B cell (primary cell): ENCODE results near the gene CHST2. TPM values are rescaled to one million over a fixed set of nuclear protein-coding genes. Genes with fewer than 3 reads are reported as not detected.
A peak's percentile ranks its signal among the peaks of the same experiment; 100 is the strongest.

Experiments used
- ATAC-seq: fragments of 200-7000 bp; cut with Tn5 transposase; one replicate; pipeline ENCODE4 v1.10.0; 2021; ENCODE audit warnings: low read depth, mild to moderate bottlenecking, moderate number of reproducible peaks, moderate library complexity
- CTCF ChIA-PET: fragments of 350-600 bp; sonication (Branson Sonifier 250); formaldehyde crosslinking; loops from one replicate; lab custom pipeline; 2021; ENCODE audit warnings: antibody characterized with exemption, inconsistent platforms; lab: Charles Lee
- POLR2A ChIA-PET: fragments of 350-600 bp; sonication (Branson Sonifier 250); formaldehyde crosslinking; loops from one replicate; lab custom pipeline; 2021; ENCODE audit warnings: antibody characterized with exemption; lab: Charles Lee
- DNase-seq: peaks from one replicate; pipeline ENCODE4 v3.0.0; 2013
- H2AFZ ChIP-seq: 2 replicates; pipeline ENCODE4 v1.6.1; 2012; ENCODE audit warnings: mild to moderate bottlenecking, low read depth, low read length; ENCODE audit not compliant: insufficient read depth, poor library complexity, severe bottlenecking
- H3K27ac ChIP-seq, 2 donors: 1 replicate in 1 of 2; 2 replicates in 1 of 2; pipeline ENCODE4 v1.5.1; 2012 to 2013; ENCODE audit warnings: low read length in 2 of 2, mild to moderate bottlenecking in 2 of 2, moderate library complexity in 1 of 2
- H3K27me3 ChIP-seq, 4 experiments: fragments of 200-600 bp in 1 of 4; sonication (generic) in 1 of 4; replicated peaks in 1 of 4; 1 replicate in 2 of 4; 2 replicates in 2 of 4; pipeline versions ENCODE4 v1.6.1 to v1.7.0; 2013 to 2016; ENCODE audit warnings: low read length in 3 of 4, mild to moderate bottlenecking in 2 of 4, mixed read lengths in 1 of 4, moderate library complexity in 1 of 4; ENCODE audit not compliant: insufficient read depth in 4 of 4, control insufficient read depth in 3 of 4; ENCODE audit errors: control extremely low read depth in 1 of 4
- H3K36me3 ChIP-seq, 2 experiments: replicated peaks in 1 of 2; 1 replicate in 1 of 2; 2 replicates in 1 of 2; pipeline versions ENCODE4 v1.6.1 to v1.7.1; 2013; ENCODE audit warnings: low read length in 1 of 2; ENCODE audit not compliant: insufficient read depth in 2 of 2, control insufficient read depth in 1 of 2; ENCODE audit errors: control extremely low read depth in 1 of 2, extremely low read depth in 1 of 2
- H3K4me1 ChIP-seq, 2 donors: fragments of 200-600 bp in 1 of 2; sonication (generic) in 1 of 2; 1 replicate in 1 of 2; 2 replicates in 1 of 2; pipeline versions ENCODE4 v1.5.1 to v1.6.1; 2013 to 2017; ENCODE audit warnings: low read length in 2 of 2; ENCODE audit not compliant: control insufficient read depth in 2 of 2, insufficient read depth in 2 of 2
- H3K4me2 ChIP-seq: replicated peaks from 2 replicates; pipeline ENCODE3; 2012; ENCODE audit warnings: mild to moderate bottlenecking, low read depth, low read length; ENCODE audit not compliant: poor library complexity, severe bottlenecking
- H3K4me3 ChIP-seq, 5 experiments: fragments of 200-600 bp in 1 of 5; sonication (generic) in 1 of 5; 1 replicate in 3 of 5; 2 replicates in 2 of 5; pipeline versions ENCODE4 v1.5.1 to v1.7.0; 2011 to 2016; ENCODE audit warnings: low read length in 4 of 5, mild to moderate bottlenecking in 4 of 5, low read depth in 2 of 5, control low read depth in 1 of 5, moderate library complexity in 1 of 5; ENCODE audit not compliant: insufficient read depth in 1 of 5; ENCODE audit errors: control extremely low read depth in 1 of 5, extremely low read depth in 1 of 5
- H3K79me2 ChIP-seq: fragments of 200-600 bp; sonication (generic); one replicate; pipeline ENCODE4 v1.6.0; 2016; ENCODE audit warnings: low read length; ENCODE audit not compliant: control insufficient read depth, insufficient read depth
- H3K9ac ChIP-seq: fragments of 200-600 bp; sonication (generic); 2 replicates; pipeline ENCODE4 v1.6.1; 2017; ENCODE audit warnings: mild to moderate bottlenecking, low read length, moderate library complexity
- H3K9me3 ChIP-seq, 3 donors: one replicate each; pipeline versions ENCODE4 v1.6.1 to v1.7.1; 2013; ENCODE audit warnings: low read length in 2 of 3; ENCODE audit not compliant: control insufficient read depth in 2 of 3, insufficient read depth in 1 of 3; ENCODE audit errors: control extremely low read depth in 1 of 3
- H4K20me1 ChIP-seq: 2 replicates; pipeline ENCODE4 v1.6.0; 2012; ENCODE audit warnings: mild to moderate bottlenecking, low read length; ENCODE audit not compliant: insufficient read depth, control insufficient read depth, poor library complexity, severe bottlenecking
- H3K27ac Mint-ChIP-seq: one replicate; pipeline ENCODE4 v1.8.0; 2021; ENCODE audit warnings: mixed read lengths
- H3K27me3 Mint-ChIP-seq: one replicate; pipeline ENCODE4 v1.8.0; 2021; ENCODE audit warnings: mixed read lengths
- H3K4me1 Mint-ChIP-seq: one replicate; pipeline ENCODE4 v1.8.0; 2021; ENCODE audit warnings: mixed read lengths
- H3K4me3 Mint-ChIP-seq: one replicate; pipeline ENCODE4 v1.8.0; 2021; ENCODE audit warnings: mixed read lengths
- H3K9me3 Mint-ChIP-seq: one replicate; pipeline ENCODE4 v1.8.0; 2022; ENCODE audit warnings: mixed read lengths; ENCODE audit not compliant: insufficient read depth
- CTCF ChIP-seq: fragments of 200-600 bp; IDR thresholded peaks from one replicate; pipeline ENCODE4 v1.8.0; 2022; ENCODE audit warnings: antibody characterized with exemption, mild to moderate bottlenecking
- EZH2 ChIP-seq: IDR thresholded peaks from 2 replicates; pipeline ENCODE4 v1.6.1; 2012; ENCODE audit warnings: borderline replicate concordance, low read depth, mild to moderate bottlenecking, moderate library complexity, low read length; ENCODE audit not compliant: insufficient read depth, poor library complexity, severe bottlenecking
- WGBS: methylation state at CpG from one replicate; pipeline ENCODE4 v1.1.5; 2013; ENCODE audit warnings: missing lambda C conversion rate; ENCODE audit not compliant: insufficient coverage; 5-methylcytosine and 5-hydroxymethylcytosine counted together
- intact Hi-C: fragments of 100-400 bp; cut with micrococcal nuclease; formaldehyde crosslinking; loops from one replicate; pipeline ENCODE4 v1.10.0; 2022
- polyA plus RNA-seq: library from polyadenylated mRNA; depleted of rRNA; stranded (reverse); fragments of >200 nt; gene quantifications from 2 replicates; pipeline ENCODE4 v1.2.3, GENCODE V29; 2012
- total RNA-seq, 2 donors: library from RNA; stranded (reverse); fragments of 120-200 nt in 1 of 2; gene quantifications; 1 replicate in 1 of 2; 2 replicates in 1 of 2; pipeline versions ENCODE4 v1.2.3 to v1.2.4, GENCODE V29; 2013 to 2022

Gene CHST2
- total and polyA plus RNA-seq, 2 donors (not counting 1 experiment from before 2014, with no cell fraction given): 5.2 to 25.0 TPM

- WGBS: 82% methylated on average over 15 of the region's 19 CpGs
- peak overlapping the region; percentile 63 for H2AFZ ChIP-seq
- no peaks in the 10 kb centered on the region for H3K27me3 Mint-ChIP-seq
- peak overlapping the region; percentile 62 for H3K4me2 ChIP-seq
- ATAC-seq: peak; percentile 71
- H3K4me1 ChIP-seq: peaks cover 4 to 22% of the 10 kb centered on the region in 2 donors
- H3K27me3 ChIP-seq: peaks cover 0 to 4% (median 0%) of the 10 kb centered on the region in 4 experiments
- peak overlapping the region; percentile 80 for H3K27ac Mint-ChIP-seq
- H3K9me3 Mint-ChIP-seq: no peaks in the 10 kb centered on the region
- H3K27ac ChIP-seq: peak overlapping the region in 1 of 2 donors; percentile 19
- TF ChIP-seq EZH2 (no peak), CTCF (no peak)
- H3K79me2 ChIP-seq: no peaks in the 10 kb centered on the region
- intact Hi-C loops: loop anchor here (5.0 kb wide), 1 partner anchor 35 kb away; the partner anchor contains the start of gene CHST2
- no peaks in the 10 kb centered on the region for H4K20me1 ChIP-seq
- peaks cover 0 to 3% (median 0%) of the 10 kb centered on the region in 3 donors for H3K9me3 ChIP-seq
- H3K4me3 ChIP-seq: peak overlapping the region in 4 of 5 experiments; percentile 1 to 56 (median 16)
- H3K4me1 Mint-ChIP-seq: peaks cover 24% of the 10 kb centered on the region
- H3K9ac ChIP-seq: peak overlapping the region; percentile 41
- CTCF ChIA-PET: interaction anchor here (0.6 to 0.7 kb wide), 2 partner anchors 9 to 352 kb away, joined by 3 read pairs; no protein-coding TSS in a partner anchor
- POLR2A ChIA-PET: no interaction called here
- H3K4me3 Mint-ChIP-seq: peak overlapping the region; percentile 75
- peak; percentile 58 for DNase-seq
- H3K36me3 ChIP-seq: no peaks in the 10 kb centered on the region
Measured at GRCh38 chr3:143081844-143082778, 37.5 kb upstream of the CHST2 start.
